KMS-11 (cell line): ENCODE measurements around the gene SYT1.
A peak's percentile ranks its signal among the peaks of the same experiment; 100 is the strongest.

ENCODE experiments used
- H2AFZ ChIP-seq: fragments of 200-600 bp; sonication (generic); 2 replicates; pipeline ENCODE4 v1.6.1; 2016; ENCODE audit warnings: antibody characterized with exemption, mixed run types, low read depth
- H3K27ac ChIP-seq: fragments of 200-600 bp; sonication (generic); 2 replicates; pipeline ENCODE4 v1.6.1; 2016; ENCODE audit warnings: mild to moderate bottlenecking, mixed run types
- H3K27me3 ChIP-seq: fragments of 200-600 bp; sonication (generic); 2 replicates; pipeline ENCODE4 v1.6.1; 2017; ENCODE audit warnings: mild to moderate bottlenecking, low read depth, mixed run types, moderate library complexity; ENCODE audit not compliant: insufficient read depth
- H3K36me3 ChIP-seq: fragments of 200-600 bp; sonication (generic); 2 replicates; pipeline ENCODE4 v1.6.1; 2017; ENCODE audit warnings: mild to moderate bottlenecking, mixed run types; ENCODE audit not compliant: insufficient read depth
- H3K4me1 ChIP-seq: fragments of 200-600 bp; sonication (generic); 2 replicates; pipeline ENCODE4 v1.6.1; 2016; ENCODE audit warnings: mild to moderate bottlenecking, low read depth, mixed run types; ENCODE audit not compliant: poor library complexity, severe bottlenecking
- H3K4me2 ChIP-seq: fragments of 200-600 bp; sonication (generic); 2 replicates; pipeline ENCODE4 v1.7.0; 2016; ENCODE audit warnings: mild to moderate bottlenecking, mixed run types
- H3K4me3 ChIP-seq: fragments of 200-600 bp; sonication (generic); IDR thresholded peaks from 2 replicates; pipeline ENCODE4 v1.6.1; 2017; ENCODE audit warnings: low read depth, low read length, mixed read lengths; ENCODE audit not compliant: insufficient read depth
- H3K79me2 ChIP-seq: fragments of 200-600 bp; sonication (generic); 2 replicates; pipeline ENCODE4 v1.6.1; 2016; ENCODE audit warnings: low read depth, mixed run types; ENCODE audit not compliant: insufficient read depth
- H3K9ac ChIP-seq: fragments of 200-600 bp; sonication (generic); 2 replicates; pipeline ENCODE4 v1.6.1; 2016; ENCODE audit warnings: mild to moderate bottlenecking, mixed run types
- H4K20me1 ChIP-seq: fragments of 200-600 bp; sonication (generic); 2 replicates; pipeline ENCODE4 v1.6.1; 2016; ENCODE audit warnings: mild to moderate bottlenecking, mixed run types; ENCODE audit not compliant: insufficient read depth
- TF ChIP-seq, protein P1 (sequence below): fragments of 200-600 bp; sonication (generic); conservative IDR thresholded peaks from 2 replicates; pipeline ENCODE4 v1.6.1; 2017; ENCODE audit warnings: low read depth, mild to moderate bottlenecking, antibody characterized with exemption, low read length, moderate library complexity, mixed read lengths

SYT1 gene

DNA sequence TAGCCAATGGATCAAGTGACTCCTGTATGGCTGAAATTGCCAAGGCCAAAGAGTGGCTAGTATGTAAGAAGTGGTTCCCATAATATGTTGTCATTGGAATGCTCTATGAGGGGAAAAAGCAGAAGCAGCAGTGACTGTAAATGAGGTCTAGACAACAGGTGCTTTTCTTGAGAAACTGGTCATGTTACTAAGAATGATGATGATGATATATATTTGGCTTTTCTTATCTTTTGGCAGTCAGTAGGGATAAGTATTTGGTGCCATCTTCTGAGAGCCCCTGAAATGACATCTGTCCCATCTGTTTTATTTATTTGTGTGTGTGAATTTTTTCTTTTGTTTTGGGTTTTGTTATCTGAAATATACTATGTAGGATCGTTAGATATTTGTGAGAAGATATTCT lies 141.7 kb downstream of the SYT1 start:
- H2AFZ ChIP-seq: no peak overlapping the region
- no peak overlapping the region for H3K27ac ChIP-seq
- TF ChIP-seq, protein P1, sequence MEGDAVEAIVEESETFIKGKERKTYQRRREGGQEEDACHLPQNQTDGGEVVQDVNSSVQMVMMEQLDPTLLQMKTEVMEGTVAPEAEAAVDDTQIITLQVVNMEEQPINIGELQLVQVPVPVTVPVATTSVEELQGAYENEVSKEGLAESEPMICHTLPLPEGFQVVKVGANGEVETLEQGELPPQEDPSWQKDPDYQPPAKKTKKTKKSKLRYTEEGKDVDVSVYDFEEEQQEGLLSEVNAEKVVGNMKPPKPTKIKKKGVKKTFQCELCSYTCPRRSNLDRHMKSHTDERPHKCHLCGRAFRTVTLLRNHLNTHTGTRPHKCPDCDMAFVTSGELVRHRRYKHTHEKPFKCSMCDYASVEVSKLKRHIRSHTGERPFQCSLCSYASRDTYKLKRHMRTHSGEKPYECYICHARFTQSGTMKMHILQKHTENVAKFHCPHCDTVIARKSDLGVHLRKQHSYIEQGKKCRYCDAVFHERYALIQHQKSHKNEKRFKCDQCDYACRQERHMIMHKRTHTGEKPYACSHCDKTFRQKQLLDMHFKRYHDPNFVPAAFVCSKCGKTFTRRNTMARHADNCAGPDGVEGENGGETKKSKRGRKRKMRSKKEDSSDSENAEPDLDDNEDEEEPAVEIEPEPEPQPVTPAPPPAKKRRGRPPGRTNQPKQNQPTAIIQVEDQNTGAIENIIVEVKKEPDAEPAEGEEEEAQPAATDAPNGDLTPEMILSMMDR: peak; percentile 47
- H3K9ac ChIP-seq: no peak overlapping the region
- H3K27me3 ChIP-seq: no peaks in the 10 kb centered on the region
- H3K4me1 ChIP-seq: peaks cover 7% of the 10 kb centered on the region
- no peaks in the 10 kb centered on the region for H4K20me1 ChIP-seq
- no peaks in the 10 kb centered on the region for H3K79me2 ChIP-seq
- no peak overlapping the region for H3K4me3 ChIP-seq
- no peak overlapping the region for H3K4me2 ChIP-seq
- no peaks in the 10 kb centered on the region for H3K36me3 ChIP-seq

DNA sequence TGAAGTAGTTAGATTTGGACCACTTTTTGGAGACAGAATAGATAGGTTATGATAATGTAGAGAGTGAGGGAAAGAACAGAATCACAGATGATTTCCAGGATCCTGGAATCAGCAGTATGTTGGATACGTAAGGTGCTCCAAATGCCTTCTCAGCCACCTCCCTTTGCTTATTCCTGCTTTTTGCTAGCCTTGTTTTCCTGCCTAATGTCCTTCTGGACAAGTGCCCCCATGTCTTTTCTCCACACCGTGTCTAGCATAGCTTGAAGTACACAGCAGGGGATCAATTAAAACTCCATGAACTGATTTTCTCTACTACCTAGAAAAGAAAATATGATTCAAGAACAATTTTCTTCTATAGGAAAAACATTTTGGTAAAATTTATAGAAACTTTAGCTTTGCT lies 144.0 kb downstream of the SYT1 start:
- H4K20me1 ChIP-seq: no peaks in the 10 kb centered on the region
- no peak overlapping the region for H3K4me3 ChIP-seq
- H2AFZ ChIP-seq: no peak overlapping the region
- H3K4me1 ChIP-seq: peaks cover 11% of the 10 kb centered on the region
- no peaks in the 10 kb centered on the region for H3K36me3 ChIP-seq
- H3K27me3 ChIP-seq: no peaks in the 10 kb centered on the region
- no peak overlapping the region for H3K9ac ChIP-seq
- no peak overlapping the region for H3K4me2 ChIP-seq
- TF ChIP-seq, protein P1: no peak
- no peaks in the 10 kb centered on the region for H3K79me2 ChIP-seq
- no peak overlapping the region for H3K27ac ChIP-seq

DNA sequence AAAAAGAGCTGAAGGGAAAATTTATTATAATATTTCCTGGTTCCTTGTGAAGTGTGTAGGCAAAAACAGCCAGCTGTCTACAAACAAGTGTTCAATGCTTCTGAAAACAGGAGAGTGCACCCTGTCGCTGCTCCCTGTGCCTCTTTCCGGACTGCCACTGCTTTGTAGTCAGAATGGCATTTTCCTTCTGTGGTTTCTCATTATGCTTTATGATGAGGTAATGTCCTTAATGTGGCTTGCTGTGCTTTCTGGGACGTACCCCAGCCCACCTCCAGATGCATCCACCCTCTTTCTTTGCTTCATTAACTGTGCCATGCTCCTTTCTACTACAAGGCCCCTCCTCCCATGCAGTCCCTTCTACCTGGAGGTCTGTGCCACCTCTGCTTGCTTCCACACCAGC lies 148.1 kb downstream of the SYT1 start:
- Histone ChIP-seq H3K27ac (no peak overlapping the region), H3K4me2 (no peak overlapping the region)

DNA sequence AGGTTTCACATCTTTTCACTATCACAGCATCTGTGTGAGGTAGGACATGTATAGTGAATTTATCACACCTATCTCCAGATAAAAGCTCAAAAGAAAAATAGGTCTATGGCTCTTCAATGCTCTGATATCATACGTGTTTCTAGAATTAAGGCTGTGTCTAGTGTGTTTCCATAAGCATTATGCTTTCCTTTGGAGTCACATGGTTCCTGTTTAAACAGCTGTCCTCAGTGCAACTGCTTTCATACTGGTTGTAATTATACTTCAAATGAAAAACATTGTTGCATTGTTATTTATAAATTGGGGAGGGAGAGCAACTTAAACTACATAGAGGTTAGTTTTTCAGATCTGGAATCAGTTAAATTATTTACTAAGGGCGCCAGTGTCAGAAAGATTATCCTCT lies 151.6 kb downstream of the SYT1 start:
- TF ChIP-seq, protein P1: no peak
- H3K4me2 ChIP-seq: no peak overlapping the region

More for the DNA sequence above, 148.1 kb downstream of the SYT1 start:
- H3K4me3 ChIP-seq: no peak overlapping the region
- no peak overlapping the region for H3K9ac ChIP-seq
- H3K27me3 ChIP-seq: no peaks in the 10 kb centered on the region
- H3K79me2 ChIP-seq: no peaks in the 10 kb centered on the region
- H3K36me3 ChIP-seq: no peaks in the 10 kb centered on the region
- peaks cover 9% of the 10 kb centered on the region for H3K4me1 ChIP-seq
- no peak overlapping the region for H2AFZ ChIP-seq
- TF ChIP-seq, protein P1: no peak
- no peaks in the 10 kb centered on the region for H4K20me1 ChIP-seq

More for the DNA sequence above, 151.6 kb downstream of the SYT1 start:
- Histone ChIP-seq H3K36me3 (no peaks in the 10 kb centered on the region), H3K27me3 (no peaks in the 10 kb centered on the region), H3K27ac (no peak overlapping the region), H3K9ac (no peak overlapping the region), H4K20me1 (no peaks in the 10 kb centered on the region), H3K79me2 (no peaks in the 10 kb centered on the region), H3K4me3 (no peak overlapping the region), H3K4me1 (peaks cover 30% of the 10 kb centered on the region), H2AFZ (no peak overlapping the region)
